Natural killer cell (primary cell): ENCODE data around the gene COL25A1. TPM values are rescaled to one million over a fixed set of nuclear protein-coding genes. Genes with fewer than 3 reads are reported as not detected.
"Not testable (repeated sequence)": the region's sequence is repeated elsewhere in the genome, so short reads cannot be mapped to it uniquely, and the experiment has no call there.

Source experiments
- ATAC-seq, 3 donors: fragments of 150-1000 bp in 2 of 3; fragments of 200-7000 bp in 1 of 3; cut with Tn5 transposase; 1 replicate in 1 of 3; 2 replicates in 2 of 3; pipeline ENCODE4 v1.10.0; 2021; ENCODE audit warnings: mild to moderate bottlenecking in 2 of 3, moderate library complexity in 2 of 3
- DNase-seq, 2 donors: peaks; one replicate each; pipeline versions ENCODE4 v3.0.0 to v3.0.0-alpha.2; 2013 to 2021; ENCODE audit warnings: mixed read lengths in 1 of 2
- H3K27ac ChIP-seq: one replicate; pipeline ENCODE4 v1.5.1; 2013; ENCODE audit warnings: mild to moderate bottlenecking, low read length
- H3K27me3 ChIP-seq: one replicate; pipeline ENCODE4 v1.6.1; 2013; ENCODE audit warnings: low read length; ENCODE audit not compliant: control insufficient read depth, insufficient read depth
- H3K36me3 ChIP-seq: one replicate; pipeline ENCODE4 v1.6.1; 2013; ENCODE audit warnings: low read length; ENCODE audit not compliant: control insufficient read depth, insufficient read depth
- H3K4me1 ChIP-seq: one replicate; pipeline ENCODE4 v1.6.1; 2013; ENCODE audit warnings: low read length; ENCODE audit not compliant: control insufficient read depth, insufficient read depth
- H3K4me3 ChIP-seq: one replicate; pipeline ENCODE4 v1.5.1; 2013; ENCODE audit warnings: low read length
- H3K9me3 ChIP-seq: one replicate; pipeline ENCODE4 v1.6.1; 2013; ENCODE audit warnings: low read length; ENCODE audit not compliant: control insufficient read depth, insufficient read depth
- H3K27ac Mint-ChIP-seq, 2 donors: one replicate each; pipeline ENCODE4 v1.8.0; 2022; ENCODE audit warnings: mild to moderate bottlenecking in 2 of 2, mixed read lengths in 2 of 2, moderate library complexity in 1 of 2
- H3K27me3 Mint-ChIP-seq, 2 donors: one replicate each; pipeline ENCODE4 v1.8.0; 2022; ENCODE audit warnings: low read depth in 2 of 2, mixed read lengths in 2 of 2
- H3K36me3 Mint-ChIP-seq: one replicate; pipeline ENCODE4 v1.8.0; 2022; ENCODE audit warnings: mixed read lengths
- H3K4me1 Mint-ChIP-seq, 2 donors: one replicate each; pipeline ENCODE4 v1.8.0; 2022; ENCODE audit warnings: mixed read lengths in 2 of 2
- H3K4me3 Mint-ChIP-seq: one replicate; pipeline ENCODE4 v1.8.0; 2022; ENCODE audit warnings: mild to moderate bottlenecking, moderate library complexity, mixed read lengths
- H3K9me3 Mint-ChIP-seq, 2 donors: one replicate each; pipeline ENCODE4 v1.8.0; 2022; ENCODE audit warnings: mixed read lengths in 2 of 2
- CTCF ChIP-seq: fragments of 200-600 bp; IDR thresholded peaks from one replicate; pipeline ENCODE4 v1.8.0; 2022; ENCODE audit warnings: antibody characterized with exemption
- WGBS: methylation state at CpG from one replicate; pipeline ENCODE4 v1.1.7; 2013; ENCODE audit warnings: missing lambda C conversion rate; ENCODE audit not compliant: insufficient coverage; 5-methylcytosine and 5-hydroxymethylcytosine counted together
- intact Hi-C: fragments of 100-400 bp; cut with micrococcal nuclease; formaldehyde crosslinking; loops from one replicate; pipeline ENCODE4 v1.14.2; 2022
- total RNA-seq, 4 donors: library from RNA; stranded (reverse); fragments of 120-200 nt in 1 of 4; gene quantifications; one replicate each; pipeline versions ENCODE4 v1.2.3 to v1.2.4, GENCODE V29; 2013 to 2022

Gene COL25A1
- total RNA-seq, 3 donors from 2014 or later (not counting 1 experiment from before 2014, with no cell fraction given), result 0.08 TPM; not detected in 2

- Histone ChIP-seq H3K27me3 (no peaks in the 10 kb centered on the region), H3K4me3 (no peak overlapping the region), H3K9me3 (no peaks in the 10 kb centered on the region), H3K27ac (no peak overlapping the region), H3K36me3 (no peaks in the 10 kb centered on the region), H3K4me1 (no peaks in the 10 kb centered on the region)
- Mint-ChIP-seq H3K36me3 (no peaks in the 10 kb centered on the region), H3K27ac (no peak overlapping the region), H3K4me1 (no peaks in the 10 kb centered on the region), H3K27me3 (peaks cover 0 to 2% of the 10 kb centered on the region in 2 donors), H3K4me3 (no peak overlapping the region), H3K9me3 (no peaks in the 10 kb centered on the region)
- DNase-seq (no peak), ATAC-seq (no peak)
- intact Hi-C loops, result no loop called here
- TF ChIP-seq CTCF, result no peak
These were observed 152.6 kb downstream of the COL25A1 start for GRCh38 chr4:109149836-109150235.

- no peak for TF ChIP-seq CTCF
- intact Hi-C loops, result no loop called here
- 90% methylated on average over 2 of the region's 2 CpGs for WGBS
- Mint-ChIP-seq H3K36me3 (no peaks in the 10 kb centered on the region), H3K27me3 (peaks cover 0 to 2% of the 10 kb centered on the region in 2 donors), H3K9me3 (no peaks in the 10 kb centered on the region), H3K27ac (no peak overlapping the region), H3K4me3 (no peak overlapping the region), H3K4me1 (no peaks in the 10 kb centered on the region)
- Histone ChIP-seq H3K9me3 (no peaks in the 10 kb centered on the region), H3K27ac (no peak overlapping the region), H3K4me1 (no peaks in the 10 kb centered on the region), H3K27me3 (no peaks in the 10 kb centered on the region), H3K36me3 (no peaks in the 10 kb centered on the region), H3K4me3 (no peak overlapping the region)
- ATAC-seq (no peak), DNase-seq (no peak)
These were observed 153.8 kb downstream of the COL25A1 start for GRCh38 chr4:109148577-109149075.

- Mint-ChIP-seq H3K4me3 (no peak overlapping the region), H3K27me3 (peaks cover 0 to 2% of the 10 kb centered on the region in 2 donors), H3K9me3 (peaks cover 5 to 6% of the 10 kb centered on the region in 2 donors), H3K36me3 (no peaks in the 10 kb centered on the region), H3K4me1 (no peaks in the 10 kb centered on the region), H3K27ac (no peak overlapping the region)
- no peaks in the 10 kb centered on the region for H3K36me3 ChIP-seq
- H3K4me3 ChIP-seq, result no peak overlapping the region
- H3K27ac ChIP-seq, result no peak overlapping the region
- intact Hi-C loops, result no loop called here
- no CpG with 5 or more reads among the region's 1 CpG for WGBS
- no peak for ATAC-seq
- DNase-seq, result no peak
- TF ChIP-seq CTCF, result no peak
- H3K4me1 ChIP-seq, result no peaks in the 10 kb centered on the region
- no peaks in the 10 kb centered on the region for H3K27me3 ChIP-seq
- H3K9me3 ChIP-seq, result no peaks in the 10 kb centered on the region
These were observed 155.3 kb downstream of the COL25A1 start for GRCh38 chr4:109147135-109147534.

GRCh38 chr4:109146499-109146898, 156.0 kb downstream of the COL25A1 start:
- ATAC-seq (no peak), DNase-seq (no peak)
- no peak overlapping the region for H3K27ac ChIP-seq
- no peaks in the 10 kb centered on the region for H3K4me1 Mint-ChIP-seq
- H3K4me3 ChIP-seq, result no peak overlapping the region
- no peaks in the 10 kb centered on the region for H3K4me1 ChIP-seq
- no peak for TF ChIP-seq CTCF
- 100% methylated on average over 1 of the region's 1 CpG for WGBS
- H3K4me3 Mint-ChIP-seq, result no peak overlapping the region
- no peaks in the 10 kb centered on the region for H3K36me3 ChIP-seq
- intact Hi-C loops, result no loop called here
- H3K27me3 Mint-ChIP-seq, result peaks cover 0 to 2% of the 10 kb centered on the region in 2 donors
- no peak overlapping the region for H3K27ac Mint-ChIP-seq
- H3K9me3 ChIP-seq, result no peaks in the 10 kb centered on the region
- no peaks in the 10 kb centered on the region for H3K27me3 ChIP-seq
- H3K36me3 Mint-ChIP-seq, result no peaks in the 10 kb centered on the region
- peaks cover 8 to 9% of the 10 kb centered on the region in 2 donors for H3K9me3 Mint-ChIP-seq

- H3K9me3 ChIP-seq, H3K27ac Mint-ChIP-seq, DNase-seq, H3K4me3 ChIP-seq, intact Hi-C loops, H3K27ac ChIP-seq, H3K4me1 Mint-ChIP-seq, H3K36me3 ChIP-seq, H3K36me3 Mint-ChIP-seq, H3K4me3 Mint-ChIP-seq, H3K27me3 Mint-ChIP-seq, H3K4me1 ChIP-seq, ATAC-seq, H3K27me3 ChIP-seq: not testable (repeated sequence)
- H3K9me3 Mint-ChIP-seq, result peaks cover 3 to 13% of the 10 kb centered on the region in 2 donors
- no CpG with 5 or more reads among the region's 2 CpGs for WGBS
These were observed 164.3 kb downstream of the COL25A1 start for GRCh38 chr4:109138125-109138524.
